K562 (cell line): Measurements from ENCODE around the gene SPRED2. TPM values are rescaled to one million over a fixed set of nuclear protein-coding genes. Genes with fewer than 3 reads are reported as not detected.

Source experiments
- ATAC-seq: fragments of 200-7000 bp; cut with Tn5 transposase; 3 replicates; pipeline ENCODE4 v1.9.1; 2020; ENCODE audit warnings: moderate library complexity
- BruUV-seq: library from RNA; stranded (reverse); fragments of 400-500 nt; replicated peaks from 2 replicates; lab custom pipeline; 2021; lab: Mats Ljungman, UMichigan
- CTCF ChIA-PET: fragments of 300-600 bp; formaldehyde crosslinking; extraction: SDS; loops from one replicate; lab custom pipeline; 2021; ENCODE audit warnings: low intra/inter-chr PET ratio; lab: Yijun Ruan, JAX
- POLR2A ChIA-PET: fragments of 300-600, 350-650 bp; sonication (Branson Sonifier 250); formaldehyde crosslinking; extraction: SDS; loops from one replicate; lab custom pipeline; 2021; ENCODE audit warnings: antibody characterized with exemption, inconsistent platforms; lab: Yijun Ruan, JAX
- DNase-seq, 4 experiments: peaks; one replicate each; pipeline versions ENCODE4 v3.0.0 to v3.0.0-alpha.2; 2011 to 2018; ENCODE audit warnings: low spot score in 3 of 4, mixed read lengths in 3 of 4; ENCODE audit errors: extremely low read depth in 1 of 4
- FAIRE-seq: peaks from 2 replicates; lab custom pipeline; 2011; peaks lifted over from hg19 to GRCh38; lab: Jason Lieb, UNC
- H2AFZ ChIP-seq: 2 replicates; pipeline ENCODE4 v1.6.0; 2011; ENCODE audit warnings: low read depth, low read length, control low read depth, inconsistent platforms
- H3K27ac ChIP-seq: fragments of 200-600 bp; 3 replicates; pipeline ENCODE4 v1.8.0; 2011; ENCODE audit warnings: low read depth, mild to moderate bottlenecking, control low read depth, inconsistent platforms, low read length, moderate library complexity, mixed read lengths; ENCODE audit errors: extremely low read depth
- H3K27me3 ChIP-seq, 2 experiments: fragments of 300-600 bp in 1 of 2; 2 replicates in 1 of 2; 3 replicates in 1 of 2; pipeline versions ENCODE4 v1.6.0 to v1.8.0; 2011; ENCODE audit warnings: inconsistent platforms in 2 of 2, low read length in 2 of 2, mild to moderate bottlenecking in 1 of 2, mixed read lengths in 1 of 2, moderate library complexity in 1 of 2; ENCODE audit not compliant: control insufficient read depth in 2 of 2, insufficient read depth in 2 of 2
- H3K36me3 ChIP-seq: fragments of 300-600 bp; 3 replicates; pipeline ENCODE4 v1.8.0; 2011; ENCODE audit warnings: mild to moderate bottlenecking, low read length, inconsistent platforms; ENCODE audit not compliant: control insufficient read depth, insufficient read depth
- H3K4me1 ChIP-seq, 2 experiments: fragments of 200-600 bp in 1 of 2; replicated peaks in 1 of 2; 2 replicates in 1 of 2; 3 replicates in 1 of 2; pipeline versions ENCODE4 v1.5.1 to v1.8.0; 2011; ENCODE audit warnings: inconsistent platforms in 2 of 2, low read length in 2 of 2, mild to moderate bottlenecking in 1 of 2, mixed read lengths in 1 of 2, moderate library complexity in 1 of 2; ENCODE audit not compliant: control insufficient read depth in 2 of 2, insufficient read depth in 2 of 2
- H3K4me2 ChIP-seq: 2 replicates; pipeline ENCODE4 v1.6.1; 2011; ENCODE audit warnings: low read length, control low read depth, inconsistent platforms, mixed read lengths; ENCODE audit not compliant: insufficient read depth
- H3K4me3 ChIP-seq: fragments of 200-600 bp; sonication (generic), shearing (Covaris generic); 2 replicates; pipeline ENCODE4 v1.5.1; 2016; ENCODE audit warnings: control low read depth, inconsistent platforms
- H3K79me2 ChIP-seq: fragments of 200-600 bp; 3 replicates; pipeline ENCODE4 v1.8.0; 2011; ENCODE audit warnings: low read length, inconsistent platforms; ENCODE audit not compliant: control insufficient read depth, insufficient read depth
- H3K9ac ChIP-seq, 2 experiments: 2 replicates each; pipeline versions ENCODE4 v1.6.0 to v1.6.1; 2011; ENCODE audit warnings: low read depth in 2 of 2, low read length in 2 of 2, control low read depth in 1 of 2, inconsistent platforms in 1 of 2, mild to moderate bottlenecking in 1 of 2, mixed read lengths in 1 of 2; ENCODE audit not compliant: insufficient read depth in 1 of 2
- H3K9me1 ChIP-seq: one replicate; pipeline ENCODE4 v1.6.0; 2011; ENCODE audit warnings: inconsistent platforms, mild to moderate bottlenecking, low read length, moderate library complexity; ENCODE audit not compliant: control insufficient read depth, insufficient read depth
- H3K9me3 ChIP-seq: replicated peaks from 2 replicates; pipeline ENCODE4 v1.5.1; 2011; ENCODE audit warnings: low read depth, low read length, inconsistent platforms; ENCODE audit not compliant: control insufficient read depth, insufficient read depth
- H4K20me1 ChIP-seq: replicated peaks from 2 replicates; pipeline ENCODE4 v1.6.1; 2011; ENCODE audit warnings: low read length, inconsistent platforms, mixed read lengths; ENCODE audit not compliant: control insufficient read depth, insufficient read depth
- BCLAF1 ChIP-seq, 2 experiments: fragments of 450-650 bp in 1 of 2; IDR thresholded peaks; 2 replicates each; pipeline ENCODE4 v1.6.1; 2011 to 2017; ENCODE audit warnings: low read depth in 2 of 2, antibody characterized with exemption in 1 of 2, borderline replicate concordance in 1 of 2, low read length in 1 of 2, mild to moderate bottlenecking in 1 of 2, mixed read lengths in 1 of 2; ENCODE audit not compliant: control insufficient read depth in 1 of 2
- CHD7 ChIP-seq: fragments of 200-600 bp; sonication (generic); IDR thresholded peaks from one replicate; pipeline ENCODE4 v1.6.1; 2012; ENCODE audit warnings: mild to moderate bottlenecking, low read depth, low read length, inconsistent platforms
- GTF2A2 ChIP-seq: IDR thresholded peaks from 2 replicates; pipeline ENCODE4 v1.6.1; 2016; ENCODE audit warnings: mild to moderate bottlenecking, missing genetic modification characterization, missing compliant biosample characterization
- KDM5B ChIP-seq: fragments of 200-600 bp; sonication (generic); IDR thresholded peaks from 2 replicates; pipeline ENCODE4 v1.6.1; 2012; ENCODE audit warnings: low read depth, mild to moderate bottlenecking, moderate library complexity, low read length, control low read depth, inconsistent platforms; ENCODE audit not compliant: insufficient replicate concordance
- NFATC3 ChIP-seq: fragments of 450-650 bp; IDR thresholded peaks from 2 replicates; pipeline ENCODE4 v1.6.1; 2017; ENCODE audit warnings: mild to moderate bottlenecking
- PHF20 ChIP-seq: fragments of 450-650 bp; IDR thresholded peaks from 2 replicates; pipeline ENCODE4 v1.6.1; 2018; ENCODE audit not compliant: partially characterized antibody
- TARDBP ChIP-seq: fragments of 450-650 bp; IDR thresholded peaks from 2 replicates; pipeline ENCODE4 v1.6.1; 2016
- XRCC5 ChIP-seq: fragments of 200-400 bp; formaldehyde crosslinking; IDR thresholded peaks from 2 replicates; pipeline ENCODE4 v1.6.1; 2017; ENCODE audit warnings: low read depth, mild to moderate bottlenecking, low read length
- WGBS: fragments of 100-300 bp; shearing (Covaris generic); methylation state at CpG from one replicate; pipeline ENCODE4 v1.1.6; 2016; ENCODE audit warnings: low coverage, mixed read lengths; ENCODE audit not compliant: insufficient coverage; ENCODE audit errors: missing lambda C conversion rate; 5-methylcytosine and 5-hydroxymethylcytosine counted together
- in situ Hi-C: fragments of 300-500 bp; cut with MboI; formaldehyde crosslinking; loops from 4 replicates; pipeline ENCODE4 v1.15.0; 2018; ENCODE audit warnings: inconsistent platforms, mixed read lengths
- intact Hi-C: fragments of 100-400 bp; cut with micrococcal nuclease; formaldehyde crosslinking; loops from 2 replicates; pipeline ENCODE4 v1.14.2; 2022
- polyA plus RNA-seq, 8 experiments: library from polyadenylated mRNA; depleted of rRNA in 4 of 8; stranded (reverse) in 5 of 8; unstranded in 3 of 8; fragments of >200 nt; fragmentation: Nextera tagmentation in 2 of 8; fragmentation: Illumina TruSeq in 1 of 8; extraction: Ambion mirVana in 2 of 8; extraction: Trizol in 1 of 8; gene quantifications; 2 replicates each; pipeline versions ENCODE4 v1.2.1 to v1.2.3, GENCODE V29; 2011 to 2014; ENCODE audit warnings: inconsistent platforms in 1 of 8, missing spikeins in 1 of 8
- total RNA-seq, 7 experiments: library from RNA; depleted of rRNA in 6 of 7; stranded (reverse); fragments of >200 nt in 6 of 7; fragmentation: Illumina TruSeq in 2 of 7; extraction: Trizol in 2 of 7; gene quantifications; 2 replicates each; pipeline versions ENCODE4 v1.2.1 to v1.2.3, GENCODE V29; 2011 to 2021; ENCODE audit warnings: low replicate concordance in 1 of 7

The SPRED2 gene
- total and polyA plus RNA-seq, 9 of the 15 experiments (the other 6 are each of a cell fraction or from before 2014, with no cell fraction given) = 4.6 to 50.8 (median 14.1) TPM

GRCh38 chr2:65276609-65277008 lies 155.8 kb downstream of the SPRED2 start:
- Histone ChIP-seq H3K27ac (no peak overlapping the region), H2AFZ (no peak overlapping the region), H3K4me1 (peaks cover 4 to 17% of the 10 kb centered on the region in 2 experiments; a peak in 4 of 5 replicates), H4K20me1 (no peaks in the 10 kb centered on the region), H3K9me1 (no peaks in the 10 kb centered on the region), H3K9me3 (no peaks in the 10 kb centered on the region), H3K79me2 (no peaks in the 10 kb centered on the region), H3K36me3 (peaks cover 16% of the 10 kb centered on the region; the same call in 2 of the 3 replicates), H3K4me3 (no peak overlapping the region), H3K9ac (no peak overlapping the region; a peak in 1 of 4 replicates), H3K4me2 (no peak overlapping the region), H3K27me3 (no peaks in the 10 kb centered on the region)
- ChIA-PET POLR2A (interaction anchor here (0.5 to 2.7 kb wide), 7 partner anchors 9 to 283 kb away, joined by 4 to 16 read pairs (median 4); no protein-coding TSS in a partner anchor), CTCF (no interaction called here)
- ATAC-seq = no peak
- BruUV-seq = no TSS peak
- FAIRE-seq = no peak
- WGBS = 68% methylated on average over 5 of the region's 5 CpGs
- DNase-seq = no peak
- intact Hi-C loops (loop anchor here (5.0 kb wide), 3 partner anchors 91 to 291 kb away; no protein-coding TSS in a partner anchor), in situ Hi-C loops (no loop called here)
- TF ChIP-seq CHD7 = no peak
- TF ChIP-seq XRCC5 = no peak
- no peak for TF ChIP-seq BCLAF1 (IDR thresholded peaks at IDR 0.05; ENCODE audit: borderline replicate concordance in 1 of 2, control insufficient read depth in 1 of 2, low read depth in 2 of 2, low read length in 1 of 2)
- TF ChIP-seq PHF20 = no peak
- TF ChIP-seq GTF2A2 (tag) = no peak
- TF ChIP-seq NFATC3 = no peak
- no peak for TF ChIP-seq TARDBP
- TF ChIP-seq KDM5B = no peak
